HTERT RPE-1 (cell line): ENCODE data around the gene AIPL1.

ENCODE experiments used
- in situ Hi-C: fragments of 300-500 bp; cut with MboI; formaldehyde crosslinking; loops from 4 replicates; pipeline ENCODE4 v1.14.3; 2020; ENCODE audit warnings: low sequenced_read_pairs

AIPL1 gene

GRCh38 chr17:6450926-6451832 is 16.3 kb upstream of the AIPL1 start:
- in situ Hi-C loops = no loop called here

DNA sequence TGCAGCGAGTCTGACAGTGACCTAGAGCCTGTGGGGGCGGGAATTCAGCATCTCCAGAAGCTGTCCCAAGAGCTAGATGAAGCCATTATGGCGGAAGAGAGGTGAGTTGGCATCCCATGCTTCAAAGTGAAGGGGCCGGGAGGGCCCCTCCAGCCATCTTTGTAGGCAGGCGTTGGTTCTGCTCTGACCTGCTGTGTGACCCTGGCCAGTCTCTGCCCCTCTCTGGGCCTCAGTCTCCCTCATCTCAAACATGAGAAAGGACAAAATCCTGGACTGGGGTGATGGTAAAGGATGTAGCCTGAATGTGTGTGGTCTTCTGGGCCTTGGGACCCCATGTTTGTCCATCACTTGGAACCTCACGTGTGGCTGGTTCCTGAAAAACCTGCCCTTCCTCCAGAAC is 14.4 kb upstream of the AIPL1 start:
- in situ Hi-C loops = no loop called here

DNA sequence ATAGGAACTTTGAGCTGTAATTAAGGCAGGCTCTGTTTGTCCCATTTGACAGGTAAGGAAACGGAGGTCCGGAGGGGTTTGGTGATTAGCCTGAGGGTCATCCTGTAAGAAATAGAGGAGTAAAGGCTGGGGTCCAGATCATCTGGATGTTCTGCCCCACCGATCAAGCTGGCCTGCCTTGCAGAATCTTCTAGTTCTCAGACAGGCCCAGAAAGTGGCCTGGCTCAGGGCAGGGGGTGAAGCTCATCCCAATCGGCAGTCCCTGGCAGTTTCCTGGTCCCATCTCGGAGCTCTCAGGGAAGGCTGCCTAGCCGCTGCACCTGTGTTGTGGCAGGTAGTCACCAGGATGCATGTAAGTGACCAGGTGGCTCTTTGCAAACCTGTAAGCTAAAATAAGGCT is 13.6 kb upstream of the AIPL1 start:
- in situ Hi-C loops = no loop called here

- in situ Hi-C loops = no loop called here
Observed at GRCh38 chr17:6446516-6447100, 11.7 kb upstream of the AIPL1 start.

GRCh38 chr17:6444571-6445335 is 9.8 kb upstream of the AIPL1 start:
- in situ Hi-C loops = no loop called here

DNA sequence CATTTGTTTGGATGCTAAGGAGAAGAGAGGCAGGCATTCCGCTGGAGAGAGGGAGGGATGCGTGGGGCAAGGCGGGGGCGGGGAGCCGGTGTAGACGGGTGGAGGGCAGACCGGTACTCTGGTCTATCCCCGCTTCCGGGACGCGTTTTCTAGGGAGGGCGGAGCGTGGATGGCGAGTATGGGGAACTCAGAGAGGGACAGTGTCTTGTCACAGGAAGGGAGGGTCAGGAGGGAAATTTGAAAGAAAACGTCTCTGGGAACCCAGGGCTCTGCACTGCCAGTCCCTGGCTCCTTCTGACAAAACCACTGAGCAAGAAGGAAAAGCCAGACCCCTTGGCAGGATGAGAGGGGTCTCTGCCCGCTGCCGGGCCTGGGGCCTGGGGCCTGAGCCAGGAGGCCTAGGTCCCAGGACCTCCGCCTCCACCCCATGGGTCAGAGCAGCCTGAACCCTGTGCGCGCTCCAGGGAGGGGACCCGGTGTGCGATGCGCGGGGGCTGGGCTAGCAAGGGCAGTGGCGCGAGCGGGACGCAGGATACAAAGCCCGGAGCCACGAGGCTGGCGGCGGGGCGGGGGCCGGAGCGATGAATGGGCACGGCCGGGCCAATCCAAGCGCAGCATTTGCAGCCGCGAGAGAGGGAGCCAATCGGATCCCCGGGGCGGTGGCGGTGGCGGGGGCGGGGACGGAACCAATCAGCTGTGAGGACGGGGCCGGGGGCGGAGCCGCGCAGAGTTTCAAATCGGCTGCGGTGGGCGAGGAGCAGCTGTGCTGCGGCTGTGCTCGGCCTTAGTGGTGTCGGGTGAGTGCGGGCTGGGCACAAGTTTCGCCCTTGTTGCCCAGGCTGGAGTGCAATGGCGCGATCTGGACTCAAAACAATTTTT is 9.0 kb upstream of the AIPL1 start, which contains the start of gene PIMREG:
PIMREG (plus strand) TSS at position 764 of the 879 bp plus-strand sequence. CDS start 656 bp downstream, outside the sequence.
- in situ Hi-C loops = no loop called here

DNA sequence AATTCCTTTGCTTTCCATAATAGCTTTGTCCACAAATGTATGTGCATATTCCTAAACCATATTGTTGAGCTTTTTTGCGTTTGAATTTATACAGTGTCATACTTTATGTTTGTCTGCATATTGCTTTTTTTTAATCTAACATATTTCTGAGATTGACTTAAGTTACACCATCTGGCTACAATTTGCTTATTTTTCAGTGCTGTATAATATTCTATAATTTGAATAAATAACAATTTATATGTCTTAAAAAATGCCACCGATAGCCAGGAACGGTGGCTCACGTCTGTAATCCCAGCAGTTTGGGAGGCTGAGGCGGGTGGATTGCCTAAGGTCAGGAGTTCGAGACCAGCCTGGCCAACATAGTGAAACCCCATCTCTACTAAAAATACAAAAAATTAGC is 7.9 kb upstream of the AIPL1 start:
- in situ Hi-C loops = no loop called here

DNA sequence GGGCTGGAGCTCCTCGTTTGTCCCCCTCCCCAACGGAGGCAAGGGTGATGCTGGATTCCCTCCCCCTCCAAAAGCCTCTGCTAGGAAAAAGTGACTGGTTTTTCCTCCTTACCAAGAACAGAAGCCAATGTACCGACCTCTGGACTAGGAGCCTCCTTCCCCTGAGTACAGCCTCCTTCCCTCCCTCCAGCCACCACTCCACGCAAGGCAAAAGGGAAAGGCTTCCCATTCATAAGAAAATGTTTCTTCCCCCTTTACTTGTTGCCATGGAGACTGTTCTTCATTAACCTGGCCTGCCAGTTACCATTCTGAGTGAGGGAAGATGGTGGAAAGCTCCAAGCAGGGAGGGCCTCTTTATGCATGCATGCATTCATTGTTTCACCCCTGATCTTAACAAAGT is 5.0 kb upstream of the AIPL1 start:
- in situ Hi-C loops = no loop called here

DNA sequence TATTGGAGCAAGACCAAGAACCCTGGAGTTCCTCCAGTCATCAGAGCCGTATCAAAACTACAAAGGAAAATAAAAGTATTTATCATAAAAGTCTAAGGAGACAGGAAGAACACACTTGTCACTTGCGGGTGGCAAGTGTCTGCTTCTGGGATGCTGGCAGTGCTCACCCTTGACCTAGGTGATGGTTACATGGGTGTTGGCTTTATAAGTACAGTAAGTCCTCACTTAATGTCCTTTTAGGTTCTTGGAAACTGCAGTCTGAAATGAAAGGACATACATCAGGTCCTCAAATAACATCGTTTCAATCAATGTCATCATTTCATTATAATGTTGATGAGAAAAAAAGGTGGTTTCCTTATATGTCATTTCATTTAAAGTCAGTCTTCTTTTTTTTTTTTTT is 3.0 kb upstream of the AIPL1 start:
- in situ Hi-C loops = no loop called here

- in situ Hi-C loops = no loop called here
Observed at GRCh38 chr17:6437466-6437865, 2.5 kb upstream of the AIPL1 start.

DNA sequence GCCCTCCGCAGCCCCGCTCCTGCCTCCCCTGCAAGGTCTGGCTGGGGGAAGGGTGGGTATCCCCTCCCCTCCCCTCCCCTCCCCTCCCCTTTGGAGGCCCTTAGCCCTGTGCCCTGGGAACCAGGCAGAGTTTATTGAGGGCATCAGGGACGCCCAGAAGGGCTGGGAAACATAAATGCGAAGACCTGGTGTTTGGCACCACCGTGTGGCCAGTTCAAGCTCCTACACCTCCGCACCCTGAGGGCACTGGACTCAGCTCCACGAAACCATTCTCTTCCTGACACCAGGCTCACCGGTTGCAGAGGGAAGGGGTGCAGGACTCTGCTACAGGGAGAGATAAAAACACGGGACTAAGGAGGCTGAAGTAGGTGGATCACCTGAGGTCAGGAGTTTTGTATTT is 1.0 kb upstream of the AIPL1 start:
- in situ Hi-C loops = no loop called here

- in situ Hi-C loops = no loop called here
Observed at GRCh38 chr17:6430769-6431168, 4.2 kb downstream of the AIPL1 start.

DNA sequence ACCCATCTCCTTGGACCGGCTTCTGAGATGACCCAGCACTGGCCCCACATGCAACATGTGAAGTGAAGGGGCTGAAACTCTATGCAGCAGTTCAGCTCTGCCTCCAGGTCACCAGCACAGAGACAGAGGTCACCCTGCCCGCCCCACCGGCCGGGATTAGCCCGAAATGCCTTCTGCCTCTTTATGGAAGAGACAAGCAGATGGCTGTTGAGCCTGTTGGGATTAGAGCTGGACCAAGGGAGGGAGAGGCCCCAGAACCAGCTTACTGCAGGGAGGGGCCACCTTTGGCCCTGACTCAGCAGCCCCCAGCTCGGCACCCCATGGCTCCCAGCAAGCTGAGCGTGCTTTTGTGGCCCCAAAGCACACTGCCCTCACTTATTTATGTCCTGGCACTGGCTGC is 5.7 kb downstream of the AIPL1 start:
- in situ Hi-C loops = no loop called here

- in situ Hi-C loops = no loop called here
Observed at GRCh38 chr17:6428207-6428965, 6.5 kb downstream of the AIPL1 start.

GRCh38 chr17:6427279-6427781 is 7.6 kb downstream of the AIPL1 start:
- in situ Hi-C loops = no loop called here

DNA sequence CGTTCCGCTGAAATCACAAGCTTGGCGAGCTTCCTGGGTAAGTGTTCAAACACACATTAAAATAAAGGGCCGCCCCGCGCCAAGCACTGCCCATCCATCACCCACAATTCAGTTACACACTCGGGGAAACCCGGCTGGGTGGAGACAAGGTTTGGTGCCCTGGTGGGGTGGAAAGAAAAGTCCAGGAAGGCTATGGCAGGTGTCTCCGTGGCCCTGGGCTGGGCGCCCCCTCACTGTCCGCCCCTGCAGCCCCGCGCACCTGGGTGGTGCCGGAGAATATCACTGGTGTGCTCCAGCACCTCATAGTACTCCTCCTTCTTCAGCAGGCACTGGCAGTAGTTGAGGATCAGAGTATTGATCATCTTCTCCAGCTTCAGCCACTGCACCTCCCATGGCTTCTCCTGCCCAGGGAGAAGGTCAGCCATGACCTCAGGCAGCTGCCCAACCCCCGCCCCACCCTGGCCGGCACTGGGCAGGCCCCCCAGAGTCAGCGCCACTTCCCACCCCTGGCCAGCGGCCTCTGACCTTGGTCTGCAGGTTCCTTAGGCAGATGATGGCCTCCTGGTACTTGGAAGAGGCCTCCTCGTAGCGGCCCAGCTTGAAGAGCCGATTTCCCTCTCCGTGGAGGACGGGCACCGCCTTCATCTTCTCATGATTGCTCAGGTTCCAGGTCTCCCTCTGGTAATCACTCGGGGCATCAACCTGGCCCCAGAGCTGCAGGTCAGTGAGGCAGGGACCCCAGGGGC is 8.4 kb downstream of the AIPL1 start:
- in situ Hi-C loops = no loop called here

GRCh38 chr17:6425407-6425806 is 9.5 kb downstream of the AIPL1 start:
- in situ Hi-C loops = no loop called here

DNA sequence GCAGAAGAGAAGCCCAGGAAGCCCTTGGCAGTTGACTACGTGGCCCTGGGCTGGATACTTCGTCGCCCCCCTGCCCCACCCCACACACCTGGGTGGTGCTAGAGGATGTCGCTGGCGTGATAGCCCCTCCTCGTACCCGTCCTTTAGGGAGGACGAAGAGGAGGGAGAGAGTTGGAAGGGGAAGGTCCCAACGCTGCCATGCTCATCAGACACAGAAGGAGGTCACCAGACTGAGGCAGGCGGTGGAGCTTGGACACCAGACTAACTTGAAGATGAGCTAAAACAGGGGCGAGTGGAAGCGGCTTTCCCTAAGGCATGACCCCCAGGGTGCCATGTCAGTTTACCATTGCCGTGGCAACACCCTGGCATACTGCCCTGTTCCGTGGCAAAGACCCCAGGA is 11.0 kb downstream of the AIPL1 start:
- in situ Hi-C loops = no loop called here

DNA sequence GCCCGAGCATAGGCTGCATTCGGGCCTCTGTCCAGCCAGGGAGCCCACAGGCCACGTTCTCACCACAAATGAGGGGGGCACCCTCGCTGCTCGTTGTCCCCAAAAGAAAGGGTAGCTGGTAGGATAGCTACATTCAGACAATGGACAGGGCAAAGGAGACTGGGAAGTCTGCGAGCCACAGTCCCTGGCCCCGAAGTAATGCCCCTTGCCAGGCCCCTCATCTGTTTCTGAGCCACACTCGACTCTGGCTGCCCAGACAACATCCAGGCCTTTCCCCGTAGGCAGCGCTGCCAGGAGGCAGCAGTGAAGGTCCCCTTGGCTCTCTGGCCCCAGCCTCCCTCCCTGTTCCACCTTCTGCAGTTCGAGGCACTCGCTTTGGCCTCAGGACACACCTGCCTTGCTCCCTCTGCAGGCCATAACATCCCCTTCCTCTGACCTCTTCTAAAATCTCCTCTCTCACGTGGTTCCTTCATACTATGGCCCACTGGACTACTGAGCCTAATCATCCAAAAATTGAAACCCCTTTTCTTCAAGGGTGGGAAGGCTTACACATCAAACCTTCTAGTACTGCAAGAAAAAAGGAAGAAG is 12.2 kb downstream of the AIPL1 start:
- in situ Hi-C loops = no loop called here
